GM18907 (cell line): ENCODE data around the gene FBN1.

ENCODE experiments used
- ATAC-seq: cut with Tn5 transposase; IDR thresholded peaks from one replicate; pipeline ENCODE4 v1.9.1; 2021; ENCODE audit warnings: mild to moderate bottlenecking, moderate library complexity; ENCODE audit not compliant: unreplicated experiment

FBN1 gene

DNA sequence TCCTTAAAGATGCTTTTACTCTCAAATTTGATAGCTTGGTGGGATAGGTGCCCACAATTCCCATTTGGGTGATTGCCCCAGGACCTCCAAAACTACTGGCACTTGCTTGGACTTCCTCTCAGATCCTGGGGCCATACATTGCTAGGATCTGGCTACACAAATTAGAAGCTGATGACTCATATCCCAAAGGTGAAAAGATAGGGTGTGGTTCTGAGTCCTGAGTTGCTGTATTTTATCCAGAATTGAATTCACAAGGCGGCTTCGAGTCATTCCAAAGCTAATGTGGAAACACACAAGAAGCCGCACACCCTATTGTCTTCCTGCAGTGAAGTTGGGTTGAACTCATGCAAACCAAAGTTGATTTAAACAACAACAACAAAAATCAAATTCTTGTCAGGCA, 260.9 kb downstream of the FBN1 start:
- no peak for ATAC-seq

DNA sequence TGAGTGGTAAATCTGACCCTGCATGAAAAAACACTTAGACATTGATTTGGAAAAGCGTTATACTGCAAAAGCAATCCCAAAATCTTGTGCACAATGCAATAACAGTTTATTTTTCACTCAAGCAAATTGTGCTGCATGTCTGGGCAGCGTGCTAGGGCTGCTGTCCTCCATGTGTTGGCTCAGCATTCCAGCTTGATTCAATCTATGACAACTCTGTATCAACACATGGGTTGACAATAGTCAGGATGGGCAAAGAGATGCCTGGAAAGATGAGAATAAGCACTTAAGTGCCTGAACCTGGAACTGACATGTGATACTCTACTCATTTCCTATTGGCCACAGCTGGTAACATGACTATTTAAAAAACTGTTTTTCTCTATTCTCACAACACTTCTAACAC, 262.5 kb downstream of the FBN1 start:
- no peak for ATAC-seq

DNA sequence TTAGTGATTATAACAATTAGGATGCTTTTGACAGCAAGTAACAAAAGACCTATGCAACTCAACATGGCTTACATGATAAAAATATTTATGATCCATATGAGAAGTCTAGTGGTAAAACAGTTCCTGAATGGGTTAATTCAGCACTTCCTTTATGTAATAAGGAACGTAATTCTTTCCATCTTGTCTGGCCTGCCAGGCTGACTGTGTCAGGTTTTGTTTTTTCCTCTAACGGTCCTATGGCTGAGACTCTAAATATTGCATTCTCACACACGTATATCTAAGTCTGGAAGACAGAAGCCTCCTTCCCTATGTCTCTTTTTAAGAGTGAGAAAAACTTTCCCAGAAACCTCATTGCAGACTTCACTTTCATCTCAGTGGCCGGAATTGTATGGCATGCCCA, 263.6 kb downstream of the FBN1 start:
- no peak for ATAC-seq

DNA sequence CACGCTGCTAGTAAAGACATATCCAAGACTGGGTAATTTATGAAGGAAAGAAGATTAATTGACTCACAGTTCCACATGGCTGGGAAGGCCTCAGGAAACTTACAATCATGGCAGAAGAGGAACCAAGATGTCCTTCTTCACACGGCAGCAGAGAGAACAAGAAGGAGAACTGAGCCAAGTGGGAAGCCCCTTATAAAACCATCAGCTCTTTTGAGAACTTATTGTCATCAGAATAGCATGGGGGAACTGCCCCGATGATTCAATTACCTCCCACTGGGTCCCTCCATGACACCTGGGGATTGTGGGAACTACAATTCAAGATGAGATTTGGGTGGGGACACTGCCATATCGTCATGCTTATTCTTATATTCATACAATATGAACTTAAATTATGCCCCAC, 265.3 kb downstream of the FBN1 start:
- ATAC-seq, result no peak

DNA sequence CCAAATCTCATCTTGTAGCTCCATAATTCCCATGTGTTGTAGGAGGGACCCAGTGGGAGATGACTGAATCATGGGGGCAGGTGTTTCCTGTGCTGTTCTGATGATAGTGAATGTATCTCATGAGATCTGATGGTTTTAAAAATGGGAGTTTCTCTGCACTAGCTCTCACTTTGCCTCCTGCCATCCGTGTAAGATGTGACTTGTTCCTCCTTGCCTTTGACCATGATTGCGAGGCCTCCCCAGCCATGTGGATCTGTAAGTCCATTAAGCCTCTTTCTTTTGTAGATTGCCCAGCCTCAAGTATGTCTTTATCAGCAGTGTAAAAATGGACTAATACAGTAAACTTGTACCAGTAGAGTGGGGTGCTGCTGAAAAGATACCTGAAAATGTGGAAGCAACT, 269.7 kb downstream of the FBN1 start:
- no peak for ATAC-seq

DNA sequence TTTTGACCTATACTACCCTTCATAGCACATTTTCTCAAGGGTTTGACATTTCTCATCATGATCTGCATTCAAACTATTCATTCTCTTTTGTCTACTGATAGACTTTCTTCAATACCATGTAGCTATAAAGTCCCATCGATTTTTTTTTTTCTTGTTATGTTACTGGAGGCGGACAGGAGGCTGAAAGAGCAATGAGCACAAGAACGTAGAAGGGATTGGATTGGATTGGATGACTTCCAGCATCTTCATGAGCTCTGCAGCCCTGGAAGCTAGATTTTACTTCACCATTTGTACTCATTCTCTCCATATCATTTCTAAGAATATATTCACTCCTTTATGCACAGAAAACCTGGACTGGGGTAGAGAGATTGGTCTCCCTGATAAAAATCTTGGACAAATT, 271.0 kb downstream of the FBN1 start:
- no peak for ATAC-seq

DNA sequence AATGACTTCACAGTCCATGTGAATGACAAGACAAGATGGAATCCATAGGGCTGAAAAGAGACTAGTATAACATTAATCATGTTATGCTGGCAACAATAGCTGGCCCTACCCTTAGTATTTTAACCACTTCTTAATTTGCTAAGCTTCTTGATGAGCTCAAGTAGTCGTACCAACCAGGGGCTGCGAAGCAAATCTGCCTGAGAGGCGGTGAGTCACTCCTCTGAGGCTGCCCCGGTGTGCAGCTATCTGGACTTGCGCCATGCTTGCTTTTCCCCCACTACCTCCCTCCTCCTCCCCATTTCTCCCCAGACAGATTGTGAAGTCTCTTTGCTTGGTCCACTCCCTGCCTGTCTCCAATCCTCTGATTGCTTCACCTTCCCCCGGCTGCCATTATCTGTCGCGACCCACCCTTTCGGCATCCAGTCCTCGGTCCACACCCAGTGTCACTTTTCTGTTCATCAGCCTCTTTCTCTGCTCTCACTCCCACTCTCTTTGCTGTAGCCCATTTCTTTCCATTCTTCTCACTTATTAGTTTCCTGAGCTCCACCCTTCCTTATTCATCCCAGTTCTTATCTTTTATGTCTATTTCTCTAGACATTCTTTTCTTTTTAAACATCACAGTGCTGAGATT, 271.6 kb downstream of the FBN1 start:
- ATAC-seq, result no peak

DNA sequence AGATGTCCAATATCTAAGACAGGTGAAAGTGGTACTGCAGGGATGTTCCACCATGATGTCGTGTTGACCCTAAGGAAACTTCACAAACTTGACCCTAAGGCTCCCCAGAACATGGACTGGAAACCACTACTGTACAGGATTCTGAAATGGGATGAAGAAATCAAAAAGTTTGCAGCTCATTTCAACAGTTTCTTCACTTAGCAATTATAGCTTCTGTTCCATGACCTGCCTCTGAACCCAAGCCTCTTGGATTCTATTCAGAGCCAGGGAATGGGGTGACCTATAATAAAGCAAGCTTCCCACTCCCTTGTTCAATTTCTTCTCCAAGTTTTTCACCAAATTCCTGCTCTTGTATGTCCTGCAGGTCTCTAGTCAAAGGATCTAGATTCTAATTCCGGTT, 273.5 kb downstream of the FBN1 start:
- ATAC-seq, result no peak

DNA sequence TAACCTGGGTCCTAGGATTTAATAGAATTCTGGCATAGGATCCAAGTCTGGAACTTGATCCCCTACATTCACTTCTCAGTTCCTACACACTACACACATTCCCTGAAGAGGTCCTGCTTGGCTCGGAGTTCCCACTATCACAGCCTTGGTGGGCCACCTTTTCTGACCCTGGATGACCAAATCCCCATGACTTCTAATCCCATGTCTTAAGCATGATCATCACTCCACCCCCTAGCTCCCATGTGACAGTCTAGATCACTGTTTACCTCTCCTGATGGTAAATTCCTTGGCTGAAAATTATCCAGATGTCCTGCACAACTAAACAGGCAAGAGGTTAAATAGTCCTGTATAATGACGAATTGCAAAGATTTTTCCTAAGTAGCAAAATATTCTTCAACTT, 274.0 kb downstream of the FBN1 start:
- ATAC-seq, result no peak

DNA sequence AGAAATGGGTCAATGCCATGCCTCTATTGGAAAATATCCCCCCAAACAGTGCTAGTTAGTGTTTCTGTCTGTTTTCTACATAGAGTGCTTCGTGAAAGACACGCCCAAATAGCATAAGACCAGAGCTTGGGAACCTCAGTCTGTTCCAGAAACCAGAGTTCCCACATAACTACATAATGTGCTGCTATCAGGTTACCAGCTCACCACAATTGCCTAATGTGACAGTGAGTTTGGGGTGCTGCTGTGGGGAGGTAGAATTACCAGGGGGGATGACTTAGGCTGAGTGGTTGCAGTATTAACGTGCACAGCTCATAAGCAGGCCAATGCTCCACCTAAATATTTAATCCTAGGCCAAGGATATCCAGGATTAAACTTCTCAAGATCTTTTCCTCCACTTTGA, 275.0 kb downstream of the FBN1 start:
- no peak for ATAC-seq

DNA sequence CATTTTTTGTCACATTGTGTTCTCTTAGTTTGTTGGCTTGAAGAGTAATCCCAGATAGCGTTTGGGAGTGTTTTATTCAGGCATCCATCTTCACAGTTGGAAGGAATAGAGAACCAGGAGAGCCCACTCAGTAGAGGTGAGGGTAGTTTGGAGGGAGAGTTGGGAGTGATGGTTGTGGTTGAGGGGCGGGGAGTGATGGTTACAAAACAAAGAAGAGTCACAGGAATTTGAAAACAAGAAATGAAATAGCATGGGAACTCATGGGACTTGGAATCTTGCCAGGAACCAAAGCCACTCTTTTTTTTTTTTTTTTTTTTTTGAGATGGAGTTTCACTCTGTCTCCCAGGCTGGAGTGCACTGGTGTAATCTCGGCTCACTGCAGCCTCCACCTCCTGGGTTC, 278.0 kb downstream of the FBN1 start:
- ATAC-seq, result no peak

DNA sequence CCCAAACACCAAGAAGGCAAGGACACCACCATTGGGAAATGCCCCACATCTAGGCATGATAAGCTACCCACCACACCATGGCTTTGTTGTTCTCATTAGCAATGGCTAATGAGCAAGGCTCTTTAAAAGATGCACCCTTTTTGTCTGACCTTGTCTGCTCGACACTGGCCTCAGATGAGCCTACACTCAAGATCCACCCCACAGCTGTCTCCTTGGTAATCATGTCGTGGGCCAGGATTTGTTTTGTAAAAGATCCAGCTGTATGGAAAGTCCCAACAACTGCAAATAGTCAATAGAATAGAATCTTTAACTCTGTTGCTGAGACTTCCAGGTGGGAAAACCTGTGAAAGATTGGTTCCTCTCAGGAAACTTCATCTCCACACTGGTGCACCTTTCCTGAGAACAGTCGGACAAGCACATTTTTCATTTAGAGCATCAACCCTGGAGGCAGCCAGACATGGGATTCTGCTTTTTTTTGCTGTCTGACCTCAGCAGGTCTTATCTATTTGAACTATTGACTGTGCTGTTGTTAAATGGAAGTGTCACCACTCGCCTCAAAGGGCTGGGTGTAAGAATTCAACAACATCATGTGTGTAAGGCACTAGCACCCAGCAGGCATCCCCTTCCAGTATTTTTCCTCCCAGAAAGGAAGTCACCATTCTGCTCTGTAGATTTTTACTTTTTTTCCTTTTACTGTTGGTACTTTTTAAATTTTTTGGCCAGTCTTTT, 278.8 kb downstream of the FBN1 start:
- no peak for ATAC-seq

DNA sequence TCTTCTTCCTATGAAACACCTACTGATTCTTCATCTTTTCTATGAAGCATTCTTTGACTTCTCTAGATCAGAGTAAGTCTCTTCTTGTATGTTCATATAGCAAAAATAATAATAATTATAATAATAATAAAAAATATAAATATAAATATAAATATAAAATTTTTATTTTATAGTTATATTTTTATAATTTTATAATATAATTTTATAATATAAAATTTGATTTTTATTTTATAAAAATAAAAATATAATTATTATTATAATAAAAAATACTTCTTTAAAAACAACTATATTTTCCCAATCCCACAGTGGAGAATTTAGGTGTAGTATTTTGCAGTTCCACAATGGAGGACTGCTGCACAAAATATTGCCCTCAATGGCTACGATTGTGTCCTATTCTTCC, 279.9 kb downstream of the FBN1 start:
- ATAC-seq, result no peak

DNA sequence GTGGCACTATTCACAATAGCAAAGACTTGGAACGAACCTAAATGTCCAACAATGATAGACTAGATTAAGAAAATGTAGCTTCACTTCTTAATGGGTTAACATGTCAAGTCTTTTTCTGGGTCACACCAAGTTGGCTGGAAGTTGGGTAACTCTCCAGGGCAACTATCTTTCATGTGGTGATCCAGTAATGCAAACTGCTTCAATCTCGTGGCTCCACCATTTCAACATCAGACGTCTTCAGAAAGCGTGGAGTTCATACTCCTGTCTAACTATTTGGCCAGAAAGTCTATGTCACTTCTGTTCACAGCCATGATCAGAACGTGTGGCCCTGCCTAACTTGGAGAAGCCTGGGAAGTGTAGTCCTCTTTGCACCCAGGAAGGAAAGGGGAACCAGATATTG, 282.0 kb downstream of the FBN1 start:
- ATAC-seq, result no peak

DNA sequence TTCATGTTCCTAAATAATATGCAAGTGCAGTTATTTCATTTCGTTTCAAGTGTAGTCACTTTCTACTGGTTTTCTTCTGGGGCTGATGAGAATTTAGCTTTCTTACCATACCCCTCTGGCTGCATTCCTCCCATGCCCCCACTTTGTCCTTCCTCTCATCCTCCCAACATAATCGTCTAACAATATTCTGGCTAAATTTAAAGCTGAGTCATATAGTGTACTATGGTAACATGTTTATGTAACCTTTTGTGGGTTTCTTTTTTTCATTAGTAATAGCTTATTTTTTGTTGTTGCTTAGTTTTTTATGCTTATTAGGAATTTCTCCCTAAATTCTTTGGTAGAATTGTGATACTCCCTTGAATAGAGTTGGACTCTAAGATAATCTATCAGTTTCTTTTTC, 283.8 kb downstream of the FBN1 start:
- ATAC-seq, result no peak

DNA sequence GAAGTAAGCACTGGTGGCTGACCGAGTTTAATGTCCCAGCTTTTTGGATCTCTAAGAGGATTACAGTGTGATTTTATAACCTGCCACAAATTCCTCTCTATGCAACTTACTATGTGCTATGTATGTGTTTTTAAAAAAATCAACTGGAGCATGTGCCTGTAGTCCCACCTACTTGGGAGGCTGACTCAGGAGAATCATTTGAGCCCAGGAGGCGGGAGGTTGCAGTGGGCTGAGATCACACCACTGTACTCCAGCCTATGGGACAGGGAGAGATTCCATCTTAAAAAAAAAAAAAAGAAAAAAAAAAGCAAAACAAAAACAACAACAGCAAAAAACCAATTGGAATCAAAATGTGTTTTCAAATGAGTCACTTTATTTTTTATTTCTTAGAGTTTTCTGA, 284.7 kb downstream of the FBN1 start:
- ATAC-seq, result no peak
